Endothelial cell of umbilical vein (primary cell): Measurements from ENCODE around the gene SLC6A20. TPM values are rescaled to one million over a fixed set of nuclear protein-coding genes. Genes with fewer than 3 reads are reported as not detected.
"Not testable (repeated sequence)": the region's sequence is repeated elsewhere in the genome, so short reads cannot be mapped to it uniquely, and the experiment has no call there.

Source experiments
- BruUV-seq: library from RNA; stranded (reverse); fragments of 400-500 nt; replicated peaks from 2 replicates; lab custom pipeline; 2021; lab: Mats Ljungman, UMichigan
- CTCF ChIA-PET: fragments of 300-600, 350-600 bp; sonication (Branson Sonifier 250); formaldehyde crosslinking; loops from one replicate; lab custom pipeline; 2021; ENCODE audit warnings: antibody characterized with exemption, inconsistent platforms; lab: Charles Lee
- POLR2A ChIA-PET: fragments of 300-600, 350-600 bp; sonication (Branson Sonifier 250); formaldehyde crosslinking; loops from one replicate; lab custom pipeline; 2021; ENCODE audit warnings: antibody characterized with exemption, inconsistent platforms; lab: Charles Lee
- DNase-seq: peaks from one replicate; pipeline ENCODE4 v3.0.0-alpha.2; 2011; ENCODE audit warnings: low read depth, low spot score
- FAIRE-seq: peaks from 2 replicates; lab custom pipeline; 2011; peaks lifted over from hg19 to GRCh38; lab: Jason Lieb, UNC
- H2AFZ ChIP-seq: 2 replicates; pipeline ENCODE4 v1.6.0; 2012; ENCODE audit warnings: low read depth, low read length, control low read depth, inconsistent platforms
- H3K27ac ChIP-seq: 2 replicates; pipeline ENCODE4 v1.5.1; 2011; ENCODE audit warnings: low read depth, mild to moderate bottlenecking, control low read depth, low read length, moderate library complexity; ENCODE audit not compliant: insufficient read depth
- H3K27me3 ChIP-seq, 2 experiments: 2 replicates each; pipeline versions ENCODE4 v1.6.0 to v1.6.1; 2011; ENCODE audit warnings: low read length in 2 of 2, mixed read lengths in 1 of 2; ENCODE audit not compliant: control insufficient read depth in 2 of 2, insufficient read depth in 2 of 2
- H3K36me3 ChIP-seq, 2 experiments: 2 replicates in 1 of 2; 3 replicates in 1 of 2; pipeline ENCODE4 v1.5.1; 2011; ENCODE audit warnings: low read length in 2 of 2, mild to moderate bottlenecking in 1 of 2, moderate library complexity in 1 of 2; ENCODE audit not compliant: control insufficient read depth in 2 of 2, insufficient read depth in 2 of 2; ENCODE audit errors: extremely low read depth in 1 of 2
- H3K4me1 ChIP-seq: 3 replicates; pipeline ENCODE4 v1.5.1; 2011; ENCODE audit warnings: mild to moderate bottlenecking, low read length; ENCODE audit not compliant: control insufficient read depth, insufficient read depth; ENCODE audit errors: extremely low read depth
- H3K4me2 ChIP-seq: 2 replicates; pipeline ENCODE4 v1.6.1; 2011; ENCODE audit warnings: low read length, control low read depth, mixed read lengths; ENCODE audit not compliant: insufficient read depth
- H3K4me3 ChIP-seq, 3 experiments: fragments of 200-600 bp in 1 of 3; sonication (generic), shearing (Covaris generic) in 1 of 3; replicated peaks in 1 of 3; 2 replicates each; pipeline ENCODE4 v1.5.1; 2011 to 2016; ENCODE audit warnings: control low read depth in 3 of 3, low read length in 3 of 3, mild to moderate bottlenecking in 2 of 3, inconsistent platforms in 1 of 3, low read depth in 1 of 3, moderate library complexity in 1 of 3; ENCODE audit not compliant: insufficient read depth in 1 of 3
- H3K79me2 ChIP-seq: 2 replicates; pipeline ENCODE4 v1.6.0; 2012; ENCODE audit warnings: low read length, inconsistent platforms; ENCODE audit not compliant: control insufficient read depth, insufficient read depth
- H3K9ac ChIP-seq: replicated peaks from 2 replicates; pipeline ENCODE3; 2011; ENCODE audit warnings: low read length, control low read depth; ENCODE audit not compliant: insufficient read depth; ENCODE audit errors: extremely low read depth
- H3K9me1 ChIP-seq: replicated peaks from 3 replicates; pipeline ENCODE4 v1.6.0; 2011; ENCODE audit warnings: mild to moderate bottlenecking, low read length; ENCODE audit not compliant: control insufficient read depth, insufficient read depth; ENCODE audit errors: extremely low read depth
- H3K9me3 ChIP-seq: replicated peaks from 2 replicates; pipeline ENCODE4 v1.5.1; 2012; ENCODE audit warnings: low read length, inconsistent platforms; ENCODE audit not compliant: control insufficient read depth, insufficient read depth
- H4K20me1 ChIP-seq: replicated peaks from 2 replicates; pipeline ENCODE3; 2011; ENCODE audit warnings: mild to moderate bottlenecking, low read length; ENCODE audit not compliant: control insufficient read depth, insufficient read depth; ENCODE audit errors: extremely low read depth
- EZH2 ChIP-seq: IDR thresholded peaks from 2 replicates; pipeline ENCODE4 v1.6.1; 2012; ENCODE audit warnings: borderline replicate concordance, low read depth, mild to moderate bottlenecking, moderate library complexity, low read length, inconsistent platforms; ENCODE audit not compliant: severe bottlenecking
- FOS ChIP-seq: IDR thresholded peaks from 2 replicates; pipeline ENCODE4 v1.6.1; 2011; ENCODE audit warnings: mild to moderate bottlenecking, low read length, moderate library complexity, borderline replicate concordance; ENCODE audit not compliant: insufficient read depth
- GATA2 ChIP-seq: IDR thresholded peaks from 2 replicates; pipeline ENCODE4 v1.7.0; 2011; ENCODE audit warnings: low read depth, mild to moderate bottlenecking, moderate library complexity, mixed read lengths, low read length; ENCODE audit not compliant: insufficient read length, insufficient read depth
- JUN ChIP-seq: IDR thresholded peaks from 2 replicates; pipeline ENCODE4 v1.6.1; 2011; ENCODE audit warnings: borderline replicate concordance, low read depth; ENCODE audit not compliant: insufficient read length, insufficient read depth
- MYC ChIP-seq: IDR thresholded peaks from one replicate; pipeline ENCODE4 v1.6.1; 2011; ENCODE audit warnings: mild to moderate bottlenecking, low read depth, low read length
- POLR2A ChIP-seq: IDR thresholded peaks from 2 replicates; pipeline ENCODE4 v1.6.1; 2012; ENCODE audit warnings: low read depth, mild to moderate bottlenecking, control low read depth, low read length
- POLR2AphosphoS5 ChIP-seq: IDR thresholded peaks from 2 replicates; pipeline ENCODE4 v1.6.1; 2012; ENCODE audit warnings: low read depth, mild to moderate bottlenecking, control low read depth, low read length, moderate library complexity; ENCODE audit not compliant: insufficient read depth
- dilution Hi-C: fragments of 300-500 bp; cut with MboI; formaldehyde crosslinking; loops from one replicate; pipeline ENCODE4 v1.15.0; 2019; ENCODE audit warnings: low sequenced_read_pairs; ENCODE audit not compliant: extremely low pct_ligation_motif_present
- intact Hi-C: fragments of 100-400 bp; cut with micrococcal nuclease; formaldehyde crosslinking; loops from one replicate; pipeline ENCODE4 v1.10.0; 2022
- polyA plus RNA-seq, 4 experiments: library from polyadenylated mRNA; depleted of rRNA in 3 of 4; stranded (reverse) in 3 of 4; unstranded in 1 of 4; fragments of >200 nt; gene quantifications; 2 replicates each; pipeline versions ENCODE4 v1.2.1 to v1.2.3, GENCODE V29; 2011 to 2012; ENCODE audit warnings: missing spikeins in 1 of 4
- total RNA-seq: library from RNA; stranded (reverse); gene quantifications from 2 replicates; pipeline ENCODE4 v1.2.3, GENCODE V29; 2021
- TF ChIP-seq, protein P1 (sequence below), 2 donors: IDR thresholded peaks; 1 replicate in 1 of 2; 2 replicates in 1 of 2; pipeline ENCODE4 v1.5.1; 2011; ENCODE audit warnings: low read length in 2 of 2, mild to moderate bottlenecking in 2 of 2, moderate library complexity in 2 of 2, control low read depth in 1 of 2, inconsistent platforms in 1 of 2, low read depth in 1 of 2; ENCODE audit not compliant: insufficient read depth in 1 of 2; ENCODE audit errors: extremely low read depth in 1 of 2
- TF ChIP-seq, protein P2 (sequence below): IDR thresholded peaks from 2 replicates; pipeline ENCODE4 v1.6.1; 2011; ENCODE audit not compliant: insufficient read depth, insufficient read length

The SLC6A20 gene
- total and polyA plus RNA-seq, 2 donors (not counting 3 experiments of a cell fraction or from before 2014, with no cell fraction given) = not detected

DNA sequence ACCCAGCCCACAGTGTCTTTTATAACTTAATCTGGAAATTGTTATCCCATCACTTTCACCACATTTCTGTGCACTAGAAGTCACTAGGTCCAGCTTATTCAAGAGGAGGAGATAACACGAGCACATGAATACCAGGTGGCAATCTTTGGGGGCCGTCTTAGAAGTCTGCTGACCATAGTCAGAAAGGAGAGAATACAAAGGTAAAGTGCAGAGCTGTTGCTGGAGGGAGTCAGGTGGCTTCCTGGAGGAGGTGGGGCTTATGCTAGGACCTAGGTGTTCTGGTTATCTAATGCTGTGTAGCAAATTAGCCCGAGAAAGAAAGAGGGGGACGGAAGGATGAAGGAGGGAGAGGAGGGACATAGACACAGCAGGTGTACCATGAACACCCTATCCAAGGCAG lies 46.5 kb downstream of the SLC6A20 start:
- TF ChIP-seq, protein P1, sequence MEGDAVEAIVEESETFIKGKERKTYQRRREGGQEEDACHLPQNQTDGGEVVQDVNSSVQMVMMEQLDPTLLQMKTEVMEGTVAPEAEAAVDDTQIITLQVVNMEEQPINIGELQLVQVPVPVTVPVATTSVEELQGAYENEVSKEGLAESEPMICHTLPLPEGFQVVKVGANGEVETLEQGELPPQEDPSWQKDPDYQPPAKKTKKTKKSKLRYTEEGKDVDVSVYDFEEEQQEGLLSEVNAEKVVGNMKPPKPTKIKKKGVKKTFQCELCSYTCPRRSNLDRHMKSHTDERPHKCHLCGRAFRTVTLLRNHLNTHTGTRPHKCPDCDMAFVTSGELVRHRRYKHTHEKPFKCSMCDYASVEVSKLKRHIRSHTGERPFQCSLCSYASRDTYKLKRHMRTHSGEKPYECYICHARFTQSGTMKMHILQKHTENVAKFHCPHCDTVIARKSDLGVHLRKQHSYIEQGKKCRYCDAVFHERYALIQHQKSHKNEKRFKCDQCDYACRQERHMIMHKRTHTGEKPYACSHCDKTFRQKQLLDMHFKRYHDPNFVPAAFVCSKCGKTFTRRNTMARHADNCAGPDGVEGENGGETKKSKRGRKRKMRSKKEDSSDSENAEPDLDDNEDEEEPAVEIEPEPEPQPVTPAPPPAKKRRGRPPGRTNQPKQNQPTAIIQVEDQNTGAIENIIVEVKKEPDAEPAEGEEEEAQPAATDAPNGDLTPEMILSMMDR (IDR thresholded peaks at IDR 0.05; ENCODE audit: extremely low read depth in 1 of 2, insufficient read depth in 1 of 2, low read depth in 1 of 2, low read length in 2 of 2) = no peak
- TF ChIP-seq POLR2A = no peak
- TF ChIP-seq JUN = no peak
- no peak for TF ChIP-seq GATA2
- TF ChIP-seq POLR2AphosphoS5 = no peak
- no peak for TF ChIP-seq FOS
- TF ChIP-seq EZH2 = no peak
- TF ChIP-seq, protein P2, sequence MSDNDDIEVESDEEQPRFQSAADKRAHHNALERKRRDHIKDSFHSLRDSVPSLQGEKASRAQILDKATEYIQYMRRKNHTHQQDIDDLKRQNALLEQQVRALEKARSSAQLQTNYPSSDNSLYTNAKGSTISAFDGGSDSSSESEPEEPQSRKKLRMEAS = no peak
- no peak for TF ChIP-seq MYC
- intact Hi-C loops = no loop called here
- POLR2A ChIA-PET = no interaction called here

DNA sequence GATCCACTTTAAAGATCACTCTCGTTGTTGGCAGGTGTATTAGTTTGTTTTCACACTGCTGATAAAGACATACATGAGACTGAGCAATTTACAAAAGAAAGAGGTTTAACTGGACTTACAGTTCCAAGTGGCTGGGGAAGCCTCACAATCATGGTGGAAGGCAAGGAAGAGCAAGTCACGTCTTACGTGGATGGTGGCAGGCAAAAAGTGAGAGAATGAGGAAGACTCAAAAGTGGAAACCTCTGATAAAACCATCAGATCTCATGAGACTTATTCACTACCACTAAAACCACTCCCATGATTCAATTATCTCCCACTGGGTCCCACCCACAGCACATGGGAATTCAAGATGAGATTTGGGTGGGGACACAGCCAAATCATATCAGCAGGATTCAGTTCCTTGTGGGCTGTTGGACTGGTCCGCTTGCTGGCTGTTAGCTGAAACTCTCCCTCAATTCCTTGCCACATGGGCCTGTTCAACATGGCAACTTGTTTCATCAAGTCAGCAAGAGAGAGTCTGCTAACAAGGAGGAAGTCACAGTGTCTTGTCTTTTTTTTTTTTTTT lies 47.2 kb downstream of the SLC6A20 start:
- H3K4me1 ChIP-seq, H3K9me1 ChIP-seq, FAIRE-seq, dilution Hi-C loops, H3K4me3 ChIP-seq, H2AFZ ChIP-seq, H3K9me3 ChIP-seq, DNase-seq, H3K27me3 ChIP-seq, H3K79me2 ChIP-seq, H3K4me2 ChIP-seq, H4K20me1 ChIP-seq, BruUV-seq, H3K9ac ChIP-seq, POLR2A ChIA-PET, H3K27ac ChIP-seq, intact Hi-C loops: not testable (repeated sequence)
- CTCF ChIA-PET = interaction anchor here (1.6 kb wide), 1 partner anchor 55 kb away, joined by 3 read pairs; no protein-coding TSS in a partner anchor
- H3K36me3 ChIP-seq = peaks cover 4 to 21% of the 10 kb centered on the region in 2 experiments

More for the DNA sequence above, 46.5 kb downstream of the SLC6A20 start:
- Histone ChIP-seq H3K9me3 (no peaks in the 10 kb centered on the region), H3K79me2 (no peaks in the 10 kb centered on the region), H4K20me1 (no peaks in the 10 kb centered on the region), H3K27ac (no peak overlapping the region), H2AFZ (no peak overlapping the region), H3K9me1 (no peaks in the 10 kb centered on the region), H3K9ac (no peak overlapping the region), H3K4me1 (no peaks in the 10 kb centered on the region), H3K36me3 (peaks cover 4 to 18% of the 10 kb centered on the region in 2 experiments), H3K4me3 (no peak overlapping the region), H3K27me3 (no peaks in the 10 kb centered on the region), H3K4me2 (no peak overlapping the region)
- CTCF ChIA-PET = interaction anchor here (1.5 to 1.6 kb wide), 2 partner anchors 11 to 56 kb away, joined by 3 to 6 read pairs; no protein-coding TSS in a partner anchor
- BruUV-seq = no TSS peak
- no peak for FAIRE-seq
- DNase-seq = no peak
- dilution Hi-C loops = no loop called here
